Esophagus muscularis mucosa (tissue), 4 donors: ENCODE results near the gene ADAM10. TPM values are rescaled to one million over a fixed set of nuclear protein-coding genes. Genes with fewer than 3 reads are reported as not detected.

Experiments used
- DNase-seq: peaks from one replicate; pipeline ENCODE4 v3.0.0-alpha.2; 2017; ENCODE audit errors: extremely low spot score
- H3K27ac ChIP-seq, 4 donors: fragments of 200-600 bp; sonication (generic); replicated peaks in 1 of 4; 1 replicate in 3 of 4; 2 replicates in 1 of 4; pipeline ENCODE4 v1.5.1; 2016 to 2019; ENCODE audit warnings: mild to moderate bottlenecking in 1 of 4
- H3K27me3 ChIP-seq, 4 donors: fragments of 200-600 bp; sonication (generic); one replicate each; pipeline versions ENCODE4 v1.5.1 to v1.6.0; 2016 to 2019
- H3K36me3 ChIP-seq, 4 donors: fragments of 200-600 bp; sonication (generic); one replicate each; pipeline ENCODE4 v1.5.1; 2016 to 2019
- H3K4me1 ChIP-seq, 4 donors: fragments of 200-600 bp; sonication (generic); one replicate each; pipeline ENCODE4 v1.5.1; 2016 to 2019
- H3K4me3 ChIP-seq, 4 donors: fragments of 200-600 bp; sonication (generic); 1 replicate in 2 of 4; 2 replicates in 2 of 4; pipeline ENCODE4 v1.5.1; 2016 to 2019; ENCODE audit warnings: mild to moderate bottlenecking in 4 of 4, moderate library complexity in 1 of 4
- H3K9me3 ChIP-seq, 4 donors: fragments of 200-600 bp; sonication (generic); 1 replicate in 3 of 4; 2 replicates in 1 of 4; pipeline ENCODE4 v1.5.1; 2016 to 2019
- CTCF ChIP-seq, 3 experiments: fragments of 200-600 bp in 2 of 3; fragments of 450-650 bp in 1 of 3; sonication (generic) in 2 of 3; IDR thresholded peaks; one replicate each; pipeline ENCODE4 v1.5.1; 2017 to 2019; ENCODE audit warnings: antibody characterized with exemption in 3 of 3, mild to moderate bottlenecking in 2 of 3, moderate library complexity in 1 of 3
- EP300 ChIP-seq: sonication (generic); formaldehyde crosslinking; IDR thresholded peaks from one replicate; pipeline ENCODE4 v1.6.1; 2017; ENCODE audit warnings: antibody characterized with exemption
- POLR2A ChIP-seq: fragments of 450-650 bp; IDR thresholded peaks from one replicate; pipeline ENCODE4 v1.6.1; 2017; ENCODE audit warnings: antibody characterized with exemption, moderate library complexity, mild to moderate bottlenecking, low read depth
- POLR2AphosphoS5 ChIP-seq, 2 donors: sonication (generic); formaldehyde crosslinking; IDR thresholded peaks; one replicate each; pipeline ENCODE4 v1.6.1; 2017; ENCODE audit warnings: antibody characterized with exemption in 2 of 2
- WGBS: methylation state at CpG from one replicate; pipeline ENCODE4 v1.1.5; 2018; 5-methylcytosine and 5-hydroxymethylcytosine counted together
- intact Hi-C: fragments of 100-400 bp; cut with DNase I; formaldehyde crosslinking; loops from one replicate; pipeline ENCODE4 v1.15.1; 2023
- total RNA-seq, 4 donors: library from RNA; depleted of rRNA; stranded (reverse); fragments of >200 nt; gene quantifications; one replicate each; pipeline versions ENCODE4 v1.1.0 to v1.2.1, GENCODE V29; 2016

Gene ADAM10
- total RNA-seq, 4 donors from 2014 or later: 43.8 to 58.8 (median 48.5) TPM

GRCh38 chr15:58755350-58755749 lies 5.8 kb upstream of the ADAM10 start:
- no peak overlapping the region for H3K4me3 ChIP-seq
- DNase-seq: no peak
- no peak overlapping the region for H3K27ac ChIP-seq
- no peaks in the 10 kb centered on the region for H3K36me3 ChIP-seq
- intact Hi-C loops: no loop called here
- no peaks in the 10 kb centered on the region for H3K9me3 ChIP-seq
- no peaks in the 10 kb centered on the region for H3K27me3 ChIP-seq
- peaks cover 5 to 7% (median 5%) of the 10 kb centered on the region in 4 donors for H3K4me1 ChIP-seq
- WGBS: 97% methylated on average over 3 of the region's 3 CpGs
- TF ChIP-seq POLR2A (no peak), CTCF (IDR thresholded peaks at IDR 0.05) (no peak)

DNA sequence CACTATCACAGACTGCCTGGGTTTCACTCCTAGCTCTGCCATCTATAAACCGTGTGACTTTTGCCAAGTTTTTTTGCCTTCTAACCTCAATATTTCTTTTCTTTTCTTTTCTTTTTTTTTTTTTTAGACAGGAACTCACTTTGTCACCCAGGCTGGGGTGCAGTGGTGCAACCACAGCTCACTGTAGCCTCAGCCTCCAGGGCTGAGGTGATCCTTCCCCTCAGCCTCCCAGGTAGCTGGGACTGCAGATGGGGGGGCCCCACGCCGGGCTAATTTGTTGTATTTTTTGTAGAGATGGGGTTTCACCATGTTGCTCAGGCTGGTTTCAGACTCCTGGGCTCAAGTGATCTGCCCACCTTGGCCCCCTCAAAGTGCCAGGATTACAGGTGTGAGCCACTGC lies 3.2 kb upstream of the ADAM10 start:
- TF ChIP-seq CTCF (IDR thresholded peaks at IDR 0.05): no peak
- no peak for TF ChIP-seq POLR2A
- TF ChIP-seq EP300: no peak
- no peak for TF ChIP-seq POLR2AphosphoS5 (IDR thresholded peaks at IDR 0.05)
- Histone ChIP-seq H3K9me3 (no peaks in the 10 kb centered on the region), H3K36me3 (no peaks in the 10 kb centered on the region), H3K27ac (no peak overlapping the region), H3K4me3 (no peak overlapping the region), H3K4me1 (peaks cover 8 to 18% (median 12%) of the 10 kb centered on the region in 4 donors), H3K27me3 (no peaks in the 10 kb centered on the region)
- no peak for DNase-seq
- intact Hi-C loops: no loop called here
- WGBS: 89% methylated on average over 3 of the region's 3 CpGs

GRCh38 chr15:58748852-58749531 lies 515 bp downstream of the ADAM10 start:
- no peaks in the 10 kb centered on the region for H3K27me3 ChIP-seq
- 0% methylated on average over 12 of the region's 81 CpGs for WGBS
- no peak for TF ChIP-seq EP300
- peak in 1 of 2 donors; percentile 27 for TF ChIP-seq POLR2AphosphoS5 (IDR thresholded peaks at IDR 0.05)
- no peak for TF ChIP-seq CTCF (IDR thresholded peaks at IDR 0.05)
- peak; percentile 93 for DNase-seq
- peaks cover 25 to 39% (median 37%) of the 10 kb centered on the region in 4 donors for H3K4me1 ChIP-seq
- peak overlapping the region; percentile 98 to 99 (median 98) for H3K27ac ChIP-seq
- intact Hi-C loops: loop anchor here (1.0 kb wide), 1 partner anchor 22 kb away; the partner anchor contains the start of gene MINDY2
- H3K36me3 ChIP-seq: no peaks in the 10 kb centered on the region
- no peaks in the 10 kb centered on the region for H3K9me3 ChIP-seq
- peak overlapping the region; percentile 88 to 96 (median 92) for H3K4me3 ChIP-seq

DNA sequence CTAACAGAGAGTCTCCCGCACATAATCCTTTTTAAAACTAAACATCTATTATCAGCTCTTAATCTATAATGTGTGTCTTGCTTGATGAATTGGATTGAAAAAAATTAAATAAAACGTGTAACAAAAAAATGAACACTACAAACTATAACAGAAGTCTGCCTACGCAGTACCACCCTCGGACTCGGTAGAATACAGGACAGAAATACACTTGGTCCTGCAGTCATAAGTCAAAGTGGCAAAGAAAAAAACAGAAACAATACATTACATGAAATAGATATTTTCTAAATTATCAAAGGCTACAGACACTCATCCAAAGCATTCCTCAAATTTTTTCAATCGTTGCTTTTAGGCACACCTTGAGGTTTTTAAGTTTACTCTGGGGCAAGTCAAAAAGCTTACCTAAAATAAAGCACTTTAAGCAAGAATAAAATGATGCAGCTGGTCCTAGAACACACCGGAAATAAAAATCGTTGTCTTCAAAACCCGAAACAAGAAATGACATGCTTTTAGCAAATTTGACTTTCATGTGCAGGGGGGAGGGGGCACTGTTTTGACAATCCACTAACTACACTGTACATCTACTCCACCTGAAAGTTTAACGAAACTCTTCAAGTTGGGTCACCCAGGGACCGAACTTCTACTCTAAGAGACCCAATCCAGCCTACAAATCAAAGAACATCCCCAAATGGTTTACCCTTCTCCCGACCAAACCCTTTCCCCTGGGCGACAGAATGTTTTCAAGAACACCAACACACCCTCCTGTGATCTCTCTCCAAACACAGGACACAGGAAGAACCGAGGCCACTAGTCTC lies 1.3 kb downstream of the ADAM10 start:
- TF ChIP-seq EP300 (no peak), POLR2AphosphoS5 (IDR thresholded peaks at IDR 0.05) (no peak), CTCF (IDR thresholded peaks at IDR 0.05) (no peak), POLR2A (no peak)
- Histone ChIP-seq H3K9me3 (no peaks in the 10 kb centered on the region), H3K4me1 (peaks cover 31 to 44% (median 37%) of the 10 kb centered on the region in 4 donors), H3K4me3 (peak overlapping the region; percentile 88 to 96 (median 92)), H3K36me3 (no peaks in the 10 kb centered on the region), H3K27me3 (no peaks in the 10 kb centered on the region), H3K27ac (peak overlapping the region; percentile 98 to 99 (median 98))
- intact Hi-C loops: no loop called here
- WGBS: 1% methylated on average over 14 of the region's 14 CpGs
- DNase-seq: no peak
